ENCODE results near the gene COL6A5. TPM values are rescaled to one million over a fixed set of nuclear protein-coding genes. Genes with fewer than 3 reads are reported as not detected.

Gene COL6A5
- total and polyA plus RNA-seq, 10 of the 15 experiments (the other 5 are each of a cell fraction or from before 2014, with no cell fraction given): 0.04 to 0.11 TPM; not detected in 8

GRCh38 chr3:130488288-130488687 is 142.8 kb downstream of the COL6A5 start:
- Histone ChIP-seq H3K27me3 (replicated peaks in 1 of 2; ENCODE audit: control insufficient read depth in 2 of 2, insufficient read depth in 2 of 2, low read length in 1 of 2) (no peaks in the 10 kb centered on the region), H3K27ac (ENCODE audit: control insufficient read depth, insufficient read depth) (no peak overlapping the region), H3K4me2 (ENCODE audit: control insufficient read depth, insufficient read depth) (no peak overlapping the region), H3K79me2 (ENCODE audit: control insufficient read depth, insufficient read depth, low read length) (no peaks in the 10 kb centered on the region), H2AFZ (ENCODE audit: control insufficient read depth, low read depth, low read length) (no peak overlapping the region), H3K4me1 (ENCODE audit: control insufficient read depth, insufficient read depth, low read length) (no peaks in the 10 kb centered on the region), H4K20me1 (ENCODE audit: control insufficient read depth, insufficient read depth) (no peaks in the 10 kb centered on the region), H3K4me3 (no peak overlapping the region), H3K9me3 (replicated peaks; ENCODE audit: control insufficient read depth, insufficient read depth, low read length) (no peaks in the 10 kb centered on the region), H3K9ac (ENCODE audit: control insufficient read depth, insufficient read depth, low read length) (no peak overlapping the region), H3K36me3 (ENCODE audit: control insufficient read depth in 2 of 2, insufficient read depth in 2 of 2, low read length in 1 of 2) (no peaks in the 10 kb centered on the region)
- ChIA-PET CTCF (no interaction called here), SMC1A (ENCODE audit: uncharacterized antibody, unreplicated experiment) (no interaction called here), RAD21 (ENCODE audit: unreplicated experiment) (no interaction called here), POLR2A (no interaction called here)
- in situ Hi-C loops (cut with MboI): no loop called here
- TF ChIP-seq JUNB (IDR thresholded peaks at IDR 0.05): no peak
- no peak for TF ChIP-seq TCF3 (IDR thresholded peaks at IDR 0.05; ENCODE audit: borderline replicate concordance, insufficient read depth, low read depth, low read length)
- no peak for TF ChIP-seq MEF2A (IDR thresholded peaks at IDR 0.05; ENCODE audit: insufficient read depth, low read depth, low read length)
- no peak for TF ChIP-seq ZBTB11 (CRISPR knock-in tag; IDR thresholded peaks at IDR 0.05)
- TF ChIP-seq NFYB (IDR thresholded peaks at IDR 0.05; ENCODE audit: insufficient read depth, low read depth, low read length): no peak
- TF ChIP-seq ESRRA (IDR thresholded peaks at IDR 0.05; ENCODE audit: low read length): no peak
- no peak for TF ChIP-seq ZNF24 (IDR thresholded peaks at IDR 0.05)
- no peak for TF ChIP-seq POLR2A (IDR thresholded peaks at IDR 0.05; ENCODE audit: low read depth, low read length)
- TF ChIP-seq SKIL (IDR thresholded peaks at IDR 0.05; ENCODE audit: low read depth, poor library complexity, severe bottlenecking): no peak
- FAIRE-seq: no peak
- DNase-seq (ENCODE audit: low read depth, low spot score): no peak
- no TSS peak for BruUV-seq (replicated peaks)
- intact Hi-C loops (cut with micrococcal nuclease; ENCODE audit: unreplicated experiment): no loop called here
- ATAC-seq: no peak
- WGBS (ENCODE audit: insufficient coverage, insufficient replicate concordance, low lambda C conversion rate, missing lambda C conversion rate): 25% methylated on average over 1 of the region's 1 CpG

All from GM12878 (cell line).